SK-N-SH (cell line): ENCODE measurements around the gene NBL1.

Experiments used
- CTCF ChIP-seq: fragments of 200-600 bp; sonication (generic); IDR thresholded peaks from 2 replicates; pipeline ENCODE4 v1.6.1; 2017; ENCODE audit warnings: antibody characterized with exemption, mild to moderate bottlenecking, moderate library complexity
- EP300 ChIP-seq, 2 experiments: IDR thresholded peaks; 2 replicates each; pipeline versions ENCODE4 v1.4.0 to v1.6.1; 2012; ENCODE audit warnings: borderline replicate concordance in 1 of 2, low read depth in 1 of 2, low read length in 1 of 2
- EZH2phosphoT487 ChIP-seq: fragments of 200-600 bp; sonication (generic); IDR thresholded peaks from 2 replicates; pipeline ENCODE4 v1.6.1; 2017; ENCODE audit warnings: low read depth, mixed run types, mild to moderate bottlenecking, antibody characterized with exemption, moderate library complexity, borderline replicate concordance
- FOXM1 ChIP-seq: IDR thresholded peaks from 2 replicates; pipeline ENCODE4 v1.4.0; 2012; ENCODE audit warnings: low read depth, mild to moderate bottlenecking
- MAX ChIP-seq: IDR thresholded peaks from 2 replicates; pipeline ENCODE4 v1.4.0; 2012; ENCODE audit warnings: low read depth
- NRF1 ChIP-seq: IDR thresholded peaks from 2 replicates; pipeline ENCODE4 v1.6.1; 2012; ENCODE audit warnings: low read depth, mild to moderate bottlenecking, low read length
- POLR2AphosphoS5 ChIP-seq: IDR thresholded peaks from 2 replicates; pipeline ENCODE4 v1.6.1; 2012; ENCODE audit warnings: low read depth, low read length
- RAD21 ChIP-seq: IDR thresholded peaks from 2 replicates; pipeline ENCODE4 v1.6.1; 2012; ENCODE audit warnings: mild to moderate bottlenecking, low read length
- REST ChIP-seq: IDR thresholded peaks from 2 replicates; pipeline ENCODE4 v1.6.1; 2012; ENCODE audit warnings: mild to moderate bottlenecking, low read depth, low read length, moderate library complexity
- SMC3 ChIP-seq: IDR thresholded peaks from 2 replicates; pipeline ENCODE4 v1.6.1; 2012; ENCODE audit warnings: low read depth, low read length, improper control_type of control experiment
- YY1 ChIP-seq: IDR thresholded peaks from 2 replicates; pipeline ENCODE4 v1.4.0; 2012; ENCODE audit warnings: low read depth, mild to moderate bottlenecking
- ZBTB33 ChIP-seq: IDR thresholded peaks from 2 replicates; pipeline ENCODE4 v1.4.0; 2012; ENCODE audit warnings: low read depth, borderline replicate concordance

- no peak for TF ChIP-seq CTCF
- no peak for TF ChIP-seq NRF1
- no peak for TF ChIP-seq EP300 (IDR thresholded peaks at IDR 0.05; ENCODE audit: borderline replicate concordance in 1 of 2, low read depth in 1 of 2, low read length in 1 of 2)
- TF ChIP-seq POLR2AphosphoS5 = no peak
- TF ChIP-seq ZBTB33 = no peak
- TF ChIP-seq YY1 = no peak
- TF ChIP-seq FOXM1 = no peak
- TF ChIP-seq RAD21 = no peak
- TF ChIP-seq REST = no peak
- TF ChIP-seq SMC3 = no peak
- no peak for TF ChIP-seq EZH2phosphoT487
- TF ChIP-seq MAX = no peak
Observed at GRCh38 chr1:19621274-19621950, 22.7 kb upstream of the NBL1 start.
